KMS-11 (cell line): Measurements from ENCODE around the gene IL1R1.

ENCODE experiments used
- H2AFZ ChIP-seq: fragments of 200-600 bp; sonication (generic); 2 replicates; pipeline ENCODE4 v1.6.1; 2016; ENCODE audit warnings: antibody characterized with exemption, mixed run types, low read depth
- H3K27ac ChIP-seq: fragments of 200-600 bp; sonication (generic); 2 replicates; pipeline ENCODE4 v1.6.1; 2016; ENCODE audit warnings: mild to moderate bottlenecking, mixed run types
- H3K27me3 ChIP-seq: fragments of 200-600 bp; sonication (generic); 2 replicates; pipeline ENCODE4 v1.6.1; 2017; ENCODE audit warnings: mild to moderate bottlenecking, low read depth, mixed run types, moderate library complexity; ENCODE audit not compliant: insufficient read depth
- H3K36me3 ChIP-seq: fragments of 200-600 bp; sonication (generic); 2 replicates; pipeline ENCODE4 v1.6.1; 2017; ENCODE audit warnings: mild to moderate bottlenecking, mixed run types; ENCODE audit not compliant: insufficient read depth
- H3K4me1 ChIP-seq: fragments of 200-600 bp; sonication (generic); 2 replicates; pipeline ENCODE4 v1.6.1; 2016; ENCODE audit warnings: mild to moderate bottlenecking, low read depth, mixed run types; ENCODE audit not compliant: poor library complexity, severe bottlenecking
- H3K4me2 ChIP-seq: fragments of 200-600 bp; sonication (generic); 2 replicates; pipeline ENCODE4 v1.7.0; 2016; ENCODE audit warnings: mild to moderate bottlenecking, mixed run types
- H3K4me3 ChIP-seq: fragments of 200-600 bp; sonication (generic); IDR thresholded peaks from 2 replicates; pipeline ENCODE4 v1.6.1; 2017; ENCODE audit warnings: low read depth, low read length, mixed read lengths; ENCODE audit not compliant: insufficient read depth
- H3K79me2 ChIP-seq: fragments of 200-600 bp; sonication (generic); 2 replicates; pipeline ENCODE4 v1.6.1; 2016; ENCODE audit warnings: low read depth, mixed run types; ENCODE audit not compliant: insufficient read depth
- H3K9ac ChIP-seq: fragments of 200-600 bp; sonication (generic); 2 replicates; pipeline ENCODE4 v1.6.1; 2016; ENCODE audit warnings: mild to moderate bottlenecking, mixed run types
- H4K20me1 ChIP-seq: fragments of 200-600 bp; sonication (generic); 2 replicates; pipeline ENCODE4 v1.6.1; 2016; ENCODE audit warnings: mild to moderate bottlenecking, mixed run types; ENCODE audit not compliant: insufficient read depth
- CTCF ChIP-seq: fragments of 200-600 bp; sonication (generic); conservative IDR thresholded peaks from 2 replicates; pipeline ENCODE4 v1.6.1; 2017; ENCODE audit warnings: low read depth, mild to moderate bottlenecking, antibody characterized with exemption, low read length, moderate library complexity, mixed read lengths

Gene IL1R1

GRCh38 chr2:102110596-102111334, 31.8 kb upstream of the IL1R1 start:
- Histone ChIP-seq H3K4me1 (no peaks in the 10 kb centered on the region), H3K4me2 (no peak overlapping the region), H3K27me3 (no peaks in the 10 kb centered on the region), H4K20me1 (no peaks in the 10 kb centered on the region), H3K36me3 (no peaks in the 10 kb centered on the region), H3K9ac (no peak overlapping the region), H3K27ac (no peak overlapping the region), H3K4me3 (no peak overlapping the region), H2AFZ (no peak overlapping the region), H3K79me2 (no peaks in the 10 kb centered on the region)
- no peak for TF ChIP-seq CTCF

GRCh38 chr2:102111823-102112222, 30.7 kb upstream of the IL1R1 start:
- H3K4me2 ChIP-seq, result no peak overlapping the region
- H3K4me1 ChIP-seq, result no peaks in the 10 kb centered on the region
- no peak overlapping the region for H3K27ac ChIP-seq
- H3K36me3 ChIP-seq, result no peaks in the 10 kb centered on the region
- no peak overlapping the region for H3K9ac ChIP-seq
- H3K4me3 ChIP-seq, result no peak overlapping the region
- no peaks in the 10 kb centered on the region for H3K27me3 ChIP-seq
- H3K79me2 ChIP-seq, result no peaks in the 10 kb centered on the region
- no peak for TF ChIP-seq CTCF
- no peaks in the 10 kb centered on the region for H4K20me1 ChIP-seq
- H2AFZ ChIP-seq, result no peak overlapping the region

GRCh38 chr2:102112271-102112670, 30.3 kb upstream of the IL1R1 start:
- no peak overlapping the region for H2AFZ ChIP-seq
- no peak for TF ChIP-seq CTCF

GRCh38 chr2:102112692-102113665, 29.6 kb upstream of the IL1R1 start:
- Histone ChIP-seq H3K27ac (no peak overlapping the region), H3K79me2 (no peaks in the 10 kb centered on the region), H3K4me1 (no peaks in the 10 kb centered on the region), H3K36me3 (no peaks in the 10 kb centered on the region), H3K4me3 (no peak overlapping the region), H3K9ac (no peak overlapping the region), H3K27me3 (no peaks in the 10 kb centered on the region), H4K20me1 (no peaks in the 10 kb centered on the region), H2AFZ (no peak overlapping the region), H3K4me2 (no peak overlapping the region)
- no peak for TF ChIP-seq CTCF

More at GRCh38 chr2:102112271-102112670, 30.3 kb upstream of the IL1R1 start:
- Histone ChIP-seq H3K9ac (no peak overlapping the region), H3K4me2 (no peak overlapping the region), H3K27ac (no peak overlapping the region), H4K20me1 (no peaks in the 10 kb centered on the region), H3K36me3 (no peaks in the 10 kb centered on the region), H3K79me2 (no peaks in the 10 kb centered on the region), H3K4me1 (no peaks in the 10 kb centered on the region), H3K27me3 (no peaks in the 10 kb centered on the region), H3K4me3 (no peak overlapping the region)
